Islet of Langerhans (tissue), 1 donor: Measurements from ENCODE around the gene BLTP3B.

ENCODE experiments used
- FAIRE-seq: peaks from one replicate; lab custom pipeline; 2011; peaks lifted over from hg19 to GRCh38; lab: Jason Lieb, UNC

The BLTP3B gene

DNA sequence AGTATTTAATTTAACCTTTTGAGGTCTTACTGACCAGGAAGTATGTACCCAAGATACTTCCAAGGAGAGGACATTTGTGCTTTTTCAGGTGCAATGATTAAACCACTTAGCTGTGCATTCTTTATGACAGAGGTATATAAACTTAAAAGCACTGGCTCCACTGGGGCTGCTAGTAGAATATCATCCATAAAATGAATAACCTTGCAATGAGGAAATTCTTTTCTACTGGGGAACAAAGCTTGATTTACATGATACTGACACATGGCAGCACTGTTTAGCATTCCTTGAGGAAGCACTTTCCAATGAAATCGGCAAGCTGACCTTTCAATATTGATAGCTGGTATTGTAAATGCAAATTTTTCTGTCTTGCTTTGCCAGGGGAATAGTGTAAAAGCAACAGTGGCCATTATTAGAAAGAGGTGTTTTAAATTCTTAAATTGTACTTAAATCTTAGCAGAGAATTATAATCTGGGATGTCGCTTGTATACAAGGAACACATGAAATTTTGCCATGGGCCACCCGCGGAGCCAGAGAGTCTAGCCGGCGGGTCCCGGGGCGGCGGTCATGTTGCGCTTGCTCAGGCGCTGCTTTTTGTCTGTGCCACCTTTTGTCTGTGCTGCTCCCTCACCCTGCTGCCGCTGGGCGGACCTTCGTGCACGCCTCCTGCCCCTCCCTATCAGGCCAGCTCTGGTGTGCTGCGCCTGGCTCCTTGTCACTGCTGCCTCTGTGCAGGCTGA lies 20.9 kb upstream of the BLTP3B start:
- FAIRE-seq = no peak

DNA sequence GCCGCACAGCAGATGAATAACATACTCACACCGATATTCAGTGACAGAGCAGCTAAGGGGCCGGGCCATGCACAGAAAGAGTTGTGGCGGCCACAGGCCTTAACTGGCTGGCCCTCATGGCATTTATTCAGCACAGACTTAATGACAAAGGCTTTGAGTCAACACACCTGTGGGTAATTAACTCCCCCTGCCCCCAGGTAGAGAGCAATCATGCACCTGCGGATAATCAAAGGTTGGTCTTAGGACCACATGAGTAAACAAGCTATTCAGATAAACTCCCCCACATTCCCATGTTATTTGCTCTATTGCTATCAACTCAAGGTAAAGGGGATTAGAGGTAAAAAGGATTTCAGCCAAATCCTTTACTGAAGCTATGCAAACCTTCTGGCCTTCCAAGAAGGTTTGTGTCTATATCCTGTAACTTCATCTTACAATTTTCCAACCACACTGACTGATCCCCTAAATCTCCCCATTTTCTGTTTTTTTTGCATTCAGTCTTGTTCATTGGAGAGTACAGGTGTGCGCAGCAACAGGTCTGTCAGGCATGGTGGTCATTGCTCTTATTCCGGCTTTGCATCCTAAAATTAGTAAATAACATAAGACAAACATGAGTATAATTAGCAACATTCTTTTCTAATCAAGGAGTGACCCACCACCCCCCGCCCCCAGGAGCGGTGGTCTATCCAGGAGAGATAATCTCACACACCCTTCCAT lies 16.9 kb upstream of the BLTP3B start:
- FAIRE-seq = no peak

DNA sequence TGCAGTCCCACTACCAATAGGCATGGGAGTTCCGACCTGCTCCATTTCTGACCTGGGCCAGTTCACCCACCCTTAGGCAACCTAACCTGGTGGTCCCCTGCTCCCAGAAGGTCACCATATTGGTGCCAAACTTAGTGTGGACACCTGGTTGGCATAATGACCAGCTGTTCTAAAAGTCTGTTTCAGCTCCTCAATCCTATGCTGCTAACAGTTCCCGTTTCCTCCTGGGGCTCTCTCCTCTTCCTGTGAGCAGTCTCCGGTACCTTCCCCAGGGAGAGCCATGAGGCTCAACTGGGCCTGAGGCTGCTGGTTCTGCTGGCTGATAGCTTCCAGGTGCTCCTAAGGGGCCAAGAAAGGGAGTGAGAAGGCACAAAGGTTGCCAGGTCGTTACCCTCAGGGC lies 15.9 kb upstream of the BLTP3B start:
- no peak for FAIRE-seq

DNA sequence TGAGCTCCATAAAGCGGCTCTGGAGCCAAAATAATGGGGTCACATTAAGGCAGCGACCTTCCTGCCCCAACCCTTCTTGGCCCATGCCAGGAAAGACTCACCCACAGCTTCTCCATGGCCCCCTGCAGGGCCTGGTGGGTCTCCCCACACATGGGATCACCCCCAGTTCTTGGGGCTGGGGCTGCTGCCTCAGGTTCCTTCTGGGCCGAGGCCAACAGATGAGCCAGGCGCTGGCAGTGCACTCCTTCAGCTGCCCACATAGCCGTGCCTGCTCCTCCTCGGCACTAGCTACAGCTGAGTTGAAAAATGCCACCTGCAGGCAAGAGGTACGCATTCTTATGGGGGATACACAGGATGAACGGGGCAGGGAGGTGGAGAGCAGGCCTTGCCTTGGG lies 14.8 kb upstream of the BLTP3B start:
- no peak for FAIRE-seq

DNA sequence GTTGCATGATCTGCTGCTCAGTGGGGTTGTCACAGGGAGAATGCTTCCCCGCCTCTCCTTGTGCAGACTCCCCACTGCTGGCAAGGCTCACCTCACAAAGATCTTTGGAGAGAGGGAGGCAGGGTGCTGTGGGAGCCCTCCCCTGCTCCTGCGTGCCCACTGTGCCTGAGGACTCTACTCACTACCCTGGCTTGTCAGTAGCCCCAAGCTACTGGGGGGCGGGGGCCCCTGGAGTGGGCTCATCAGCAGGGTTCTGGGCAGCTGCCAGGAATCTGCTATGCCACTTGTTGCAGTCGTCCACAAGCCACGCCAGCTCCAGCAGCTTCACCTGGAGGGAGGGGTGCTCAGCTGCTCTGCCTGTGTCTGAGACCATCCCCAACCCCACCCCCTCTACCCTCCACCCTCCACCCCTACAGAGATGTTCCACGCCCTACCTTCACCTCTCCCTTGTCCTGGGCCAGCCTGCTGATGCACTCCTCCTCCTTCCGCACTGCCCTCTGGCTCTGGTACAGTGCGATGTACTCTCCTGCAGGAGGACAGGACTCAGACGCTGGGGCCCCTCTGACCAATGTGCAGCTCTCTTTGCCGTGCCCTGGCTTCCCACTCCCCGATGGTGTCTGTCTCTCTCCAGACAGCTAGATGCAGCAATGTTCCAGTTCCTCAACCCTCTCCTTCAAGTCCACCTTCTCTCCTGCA lies 14.2 kb upstream of the BLTP3B start:
- FAIRE-seq = no peak

DNA sequence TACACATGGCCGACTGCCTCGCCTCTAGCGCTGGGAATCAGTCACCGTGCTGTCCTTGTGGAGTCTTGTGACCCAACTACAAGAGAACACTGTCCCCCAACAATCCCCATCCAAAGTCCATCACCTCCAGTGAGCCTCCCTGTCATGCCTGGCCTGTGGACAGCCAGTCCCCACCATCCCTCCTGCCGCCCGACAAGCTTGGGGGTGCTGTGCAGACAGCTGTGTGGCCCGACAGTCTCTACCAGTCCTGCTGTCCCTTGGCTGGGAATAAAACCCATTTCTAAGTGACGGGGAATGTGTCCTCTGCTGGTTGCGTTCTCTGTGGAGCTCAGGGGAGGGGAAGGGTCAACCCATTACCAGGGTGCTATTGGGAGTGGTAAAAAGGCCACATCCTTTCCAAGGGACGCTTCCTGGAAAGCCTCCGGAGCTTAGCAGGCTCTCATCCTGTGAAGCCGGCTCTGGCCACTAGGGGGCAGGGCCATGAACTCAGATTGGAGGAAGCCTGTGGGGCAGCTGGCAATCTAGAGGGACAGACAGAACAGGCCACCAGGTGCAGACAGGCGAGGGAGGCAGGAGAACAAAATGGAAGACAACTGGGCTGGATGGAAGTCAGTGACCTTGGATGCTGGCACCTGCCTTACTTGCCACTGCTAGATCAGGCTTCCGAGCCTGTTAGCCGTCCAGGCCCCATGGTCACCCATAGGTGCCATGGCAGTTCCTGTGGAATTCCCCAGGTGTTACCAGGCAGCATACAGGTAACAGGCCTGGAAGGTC lies 12.0 kb upstream of the BLTP3B start:
- FAIRE-seq = no peak

DNA sequence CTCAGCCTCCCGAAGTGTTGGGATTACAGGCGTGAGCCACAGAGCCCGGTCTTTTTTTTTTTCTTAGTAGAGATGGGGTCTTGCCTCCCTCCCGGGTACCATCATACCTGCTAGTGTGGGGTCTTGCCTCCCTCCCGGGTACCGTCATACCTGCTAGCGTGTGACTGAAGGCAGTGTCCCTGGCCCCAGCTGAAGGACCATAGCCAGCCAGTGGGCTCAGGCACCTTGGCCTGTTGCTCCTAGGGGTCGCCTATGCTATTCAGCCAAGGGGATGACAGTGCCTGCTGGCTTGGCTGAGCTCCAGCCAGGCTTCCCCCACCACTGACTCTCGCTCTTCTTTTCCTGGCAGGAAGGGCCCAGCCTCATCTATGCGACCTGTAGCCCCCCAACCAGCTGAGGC lies 10.5 kb upstream of the BLTP3B start:
- no peak for FAIRE-seq

DNA sequence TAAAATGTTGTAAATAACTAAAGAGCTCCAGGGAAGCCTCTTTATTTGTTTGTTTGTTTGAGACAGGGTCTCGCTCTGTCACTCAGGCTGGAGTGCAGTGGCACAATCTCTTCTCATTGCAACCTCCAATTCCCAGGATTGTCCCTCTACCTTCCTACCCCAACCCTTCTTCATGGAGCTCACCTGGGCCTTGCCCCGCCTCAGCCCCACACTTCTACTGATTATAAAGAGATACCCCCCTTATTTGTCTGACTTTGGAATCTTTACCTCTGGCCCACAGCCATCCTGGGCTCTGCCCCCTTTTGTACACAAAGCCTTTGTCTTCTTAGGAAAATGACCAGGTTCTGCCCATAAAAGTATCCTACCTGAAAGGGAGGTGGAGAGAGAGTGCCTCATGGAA lies 9.1 kb upstream of the BLTP3B start:
- FAIRE-seq = no peak

DNA sequence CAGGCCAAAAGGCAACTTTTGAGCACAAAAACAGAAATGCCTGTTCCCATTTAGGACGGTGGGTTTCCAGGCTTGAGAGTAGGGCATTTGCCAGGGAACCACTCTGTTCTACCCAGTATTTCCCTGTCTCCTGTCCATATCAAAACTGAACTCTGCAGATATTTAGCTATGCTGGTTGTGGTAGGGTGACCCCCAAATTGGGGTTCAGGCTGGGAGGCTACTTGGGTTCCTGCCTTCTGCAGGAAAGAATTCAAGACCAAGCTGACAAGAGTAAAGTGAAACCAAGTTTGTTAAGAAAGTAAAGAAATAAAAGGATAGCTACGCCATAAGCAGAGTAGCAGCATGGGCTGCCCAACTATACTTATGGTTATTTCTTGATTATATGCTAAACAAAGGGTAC lies 3.6 kb upstream of the BLTP3B start:
- no peak for FAIRE-seq

DNA sequence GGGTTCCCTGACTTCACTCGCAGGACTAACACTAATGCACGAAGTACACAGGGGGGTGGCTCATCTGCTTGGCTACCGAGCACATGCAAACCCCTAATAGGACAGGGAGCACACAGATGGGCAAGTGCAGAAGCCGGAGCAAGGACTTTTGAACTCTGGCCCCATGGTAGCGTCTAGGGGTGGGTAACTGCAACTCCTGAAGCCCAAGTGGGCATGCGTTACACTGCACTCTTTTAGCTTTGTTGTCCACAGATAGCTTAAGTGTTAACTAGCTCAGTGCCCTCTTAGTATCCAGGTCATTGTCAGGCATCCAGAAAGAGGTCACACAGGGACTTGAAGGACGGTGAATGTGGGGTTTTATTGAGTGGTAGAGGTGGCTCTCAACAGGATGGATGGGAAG lies 3.0 kb upstream of the BLTP3B start:
- no peak for FAIRE-seq

DNA sequence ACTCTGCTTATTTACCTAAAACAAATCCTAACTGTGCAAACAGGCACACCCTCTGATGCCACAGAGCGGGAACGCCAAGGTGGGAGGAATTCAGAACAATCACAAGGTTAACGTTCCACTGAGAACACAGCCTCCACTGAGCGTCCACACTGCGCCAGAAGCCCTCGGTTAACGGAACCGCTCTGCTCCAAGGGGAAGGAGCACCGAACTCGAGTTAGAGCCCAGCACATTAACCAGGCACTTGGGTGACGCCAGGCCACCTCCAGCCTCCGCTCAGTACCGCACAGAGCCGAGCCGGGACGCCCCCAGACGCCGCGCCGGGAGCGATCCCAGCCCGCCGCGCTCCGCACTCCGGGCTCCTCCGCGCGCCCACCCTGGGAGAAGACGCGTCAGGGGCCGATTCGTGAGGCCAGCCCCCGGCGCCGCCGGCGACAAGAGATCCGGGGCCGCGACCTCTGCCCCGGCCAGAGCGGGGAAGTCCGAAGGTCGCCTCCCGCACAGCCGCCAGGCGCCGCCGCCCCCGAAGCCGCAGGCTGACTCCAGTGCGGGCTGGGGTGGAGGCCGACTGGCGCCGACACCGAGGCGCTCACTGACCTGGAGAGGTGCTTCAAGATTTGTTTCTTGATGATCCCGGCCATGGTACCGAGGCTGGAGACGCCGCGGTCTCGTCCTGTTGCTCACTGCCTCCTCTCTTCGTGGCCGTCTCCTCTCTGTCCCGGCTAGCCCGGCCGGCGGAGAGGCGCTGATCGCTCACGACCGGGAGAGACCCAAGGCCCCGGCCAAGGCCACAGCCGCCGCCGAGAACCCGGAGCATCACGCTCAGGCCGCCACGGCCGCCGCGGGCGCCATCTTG lies 450 bp downstream of the BLTP3B start:
- no peak for FAIRE-seq

DNA sequence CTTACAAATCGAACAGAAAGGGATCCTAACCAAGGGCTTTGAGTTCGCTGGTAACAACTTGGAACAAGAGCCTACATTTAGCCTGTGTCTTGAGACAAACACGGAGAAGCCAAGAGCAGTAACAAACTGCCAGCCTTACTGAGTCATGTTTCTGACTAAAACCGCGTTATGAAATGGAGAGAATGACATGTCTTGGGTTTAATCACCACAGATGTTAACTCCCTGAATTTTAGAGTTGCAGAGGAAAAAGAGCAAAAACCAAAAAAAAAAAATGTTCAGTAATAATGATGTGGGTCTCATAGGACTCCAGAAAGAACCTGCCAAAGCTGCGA lies 1.0 kb downstream of the BLTP3B start:
- peak; percentile 47 for FAIRE-seq

DNA sequence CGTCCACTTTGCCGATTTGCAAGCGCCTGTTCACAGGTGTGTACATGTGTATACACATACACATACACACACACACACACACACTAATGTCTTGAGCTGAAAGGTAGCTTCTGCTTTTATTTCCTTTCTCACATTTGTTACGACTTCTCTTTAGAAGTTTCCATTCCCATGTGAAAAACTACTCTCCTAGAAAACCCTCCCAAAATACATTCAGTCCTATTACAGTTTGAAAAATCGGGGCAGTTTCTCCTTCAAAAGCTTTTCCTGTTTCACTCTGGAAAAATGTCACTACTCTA lies 3.9 kb downstream of the BLTP3B start:
- FAIRE-seq = no peak

DNA sequence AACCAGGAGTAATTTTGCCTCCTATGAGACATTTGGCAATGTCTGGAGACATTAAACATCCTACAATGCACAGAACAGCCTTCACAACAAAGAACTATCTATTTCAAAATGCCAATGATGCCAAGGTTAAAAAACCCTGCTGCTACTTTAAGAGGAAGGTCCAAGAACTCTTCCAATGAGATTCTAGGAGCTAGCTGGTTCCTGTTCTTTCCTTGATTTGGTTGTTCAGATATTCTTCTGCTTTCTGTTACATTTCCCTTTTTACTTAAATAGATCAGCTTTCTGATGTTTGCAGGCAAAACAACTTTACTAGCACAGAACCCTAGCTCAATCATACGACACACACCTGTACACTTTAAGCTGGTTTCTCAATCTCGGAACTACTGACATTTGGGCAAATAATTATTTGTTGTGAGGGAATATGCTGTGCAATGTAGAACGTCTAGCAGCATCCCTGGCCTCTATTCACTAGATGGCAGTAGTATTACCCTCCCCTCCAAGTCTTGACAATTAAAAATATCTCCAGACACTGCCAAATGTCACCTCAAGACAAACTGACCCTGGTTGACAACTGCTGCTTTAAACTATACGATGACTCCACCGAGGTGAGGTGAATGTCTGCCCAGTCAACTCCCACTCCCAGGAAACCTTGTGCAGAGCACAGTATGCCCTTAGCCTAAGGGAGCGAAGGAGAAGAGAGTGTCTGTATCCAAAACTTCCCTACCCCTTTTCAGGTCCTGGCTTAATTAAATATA lies 4.4 kb downstream of the BLTP3B start:
- FAIRE-seq = no peak

DNA sequence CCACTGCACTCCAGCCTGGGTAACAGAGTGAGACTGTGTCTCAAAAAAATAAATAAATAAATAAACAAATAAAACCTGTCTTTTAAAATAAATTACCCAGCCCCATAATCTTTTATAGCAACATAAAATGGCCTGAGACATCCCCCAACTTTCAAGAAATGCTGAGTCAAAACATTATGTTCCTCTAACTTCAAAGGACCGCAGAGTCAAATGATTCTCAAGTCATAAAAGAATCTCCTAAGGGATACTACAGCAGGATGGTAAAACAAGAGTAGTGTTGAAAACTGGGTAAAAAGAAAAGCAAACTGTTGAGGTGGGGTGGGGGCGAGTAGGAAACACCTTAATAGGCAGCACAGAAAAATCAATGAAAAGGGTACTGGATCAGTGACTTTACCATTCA lies 9.5 kb downstream of the BLTP3B start:
- FAIRE-seq = no peak

DNA sequence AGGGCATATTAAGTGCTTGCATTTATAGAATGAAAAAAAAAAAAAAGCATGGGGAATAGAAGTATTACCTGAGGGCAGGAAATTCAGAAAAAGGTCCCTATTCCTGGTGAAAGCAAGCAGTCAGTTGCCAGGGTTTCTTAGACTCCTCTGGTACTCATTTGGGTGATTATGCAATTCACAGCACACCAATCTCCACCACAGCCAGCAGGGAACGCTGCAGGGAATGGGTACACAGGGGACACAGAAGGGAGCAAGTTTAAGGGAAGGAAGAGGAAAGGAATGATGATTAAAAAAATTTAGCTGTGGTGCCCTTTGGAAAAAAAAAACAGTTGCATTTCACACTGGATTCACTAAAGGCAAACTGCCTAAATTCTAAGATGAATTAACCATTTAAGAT lies 14.2 kb downstream of the BLTP3B start:
- no peak for FAIRE-seq

DNA sequence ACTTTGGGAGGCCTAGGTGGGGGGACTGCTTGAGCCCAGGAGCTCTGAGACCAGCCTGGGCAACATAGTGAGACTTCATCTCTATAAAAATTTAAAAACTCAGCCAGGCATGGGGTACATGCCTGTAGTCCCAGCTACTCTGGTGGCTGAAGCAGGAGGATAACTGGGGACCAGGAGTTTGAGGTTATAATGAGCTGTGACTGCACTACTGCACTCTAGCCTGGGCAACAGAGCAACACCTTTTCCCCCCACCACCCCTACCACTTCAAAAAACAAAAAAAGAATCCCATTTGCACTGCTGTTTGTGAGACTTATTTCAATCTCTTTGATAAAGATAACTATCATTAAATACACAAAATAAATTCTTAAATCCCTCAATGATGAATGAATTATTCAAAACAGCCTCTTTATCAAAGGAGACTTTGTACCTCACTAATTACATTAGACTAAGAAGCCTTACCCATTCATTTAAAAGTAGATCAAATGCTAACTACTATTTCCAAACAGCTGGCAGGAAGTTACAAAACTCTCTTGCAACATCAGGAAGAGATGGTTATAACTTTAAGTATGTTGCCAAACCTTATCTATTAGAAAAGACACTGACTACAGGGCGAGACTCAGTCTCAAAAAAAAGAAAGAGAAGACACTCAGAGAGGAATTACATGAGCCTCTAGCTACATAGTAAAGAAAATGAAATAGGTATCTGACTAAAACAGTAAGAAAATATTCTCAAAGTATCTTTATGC lies 14.7 kb downstream of the BLTP3B start:
- no peak for FAIRE-seq

DNA sequence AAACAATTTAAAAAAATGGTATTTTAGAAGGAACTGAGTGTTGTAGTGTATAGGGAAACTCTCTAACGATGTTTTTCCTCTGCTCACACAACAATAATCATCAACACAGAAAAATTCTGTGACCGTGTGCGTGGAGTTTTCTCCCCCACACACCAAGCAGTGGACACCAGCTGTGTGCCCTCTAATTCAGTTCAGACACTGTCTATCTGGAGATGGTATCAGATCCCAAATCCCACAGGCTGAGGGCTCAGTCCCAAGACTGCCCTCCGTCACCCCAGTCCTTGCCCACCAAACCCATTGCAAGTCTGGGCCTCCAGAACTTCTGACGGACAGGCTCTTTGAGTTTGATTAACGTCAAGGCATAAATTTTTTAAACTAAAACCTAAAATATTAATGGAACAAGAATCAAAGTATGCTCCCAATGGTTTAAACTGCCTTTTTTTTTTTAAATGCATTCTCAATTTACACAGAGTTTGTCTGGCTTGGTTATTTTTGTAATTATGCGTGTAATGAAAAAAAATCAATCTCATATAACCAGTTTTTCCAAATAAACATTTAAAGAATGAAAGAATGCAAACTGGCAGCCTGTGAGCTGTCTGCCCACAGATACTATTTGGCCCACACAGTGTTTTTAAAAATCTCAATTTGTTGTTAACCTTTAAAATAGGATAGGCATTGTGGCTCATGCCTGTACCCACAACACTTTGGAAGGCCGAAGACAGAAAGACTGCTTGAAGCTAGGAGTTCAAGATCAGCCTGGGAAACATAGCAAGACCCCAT lies 19.2 kb downstream of the BLTP3B start:
- no peak for FAIRE-seq

DNA sequence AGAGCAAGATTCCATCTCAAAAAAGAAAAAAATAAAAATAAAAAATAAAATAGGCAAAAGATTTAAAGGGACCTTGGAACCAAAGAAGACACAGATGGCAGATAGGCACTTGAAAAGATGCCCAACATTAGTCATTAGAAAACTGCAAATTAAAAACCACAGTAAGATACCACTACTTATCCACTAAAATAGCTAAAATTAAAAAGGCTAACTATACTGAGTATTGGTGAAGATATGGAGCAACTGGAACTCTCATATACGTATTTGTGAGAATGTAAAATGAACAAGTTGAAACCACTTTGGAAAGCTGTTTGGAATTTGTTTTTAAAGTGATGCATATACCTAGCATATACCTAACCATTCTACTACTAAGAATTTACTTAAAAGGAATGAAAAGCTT lies 22.3 kb downstream of the BLTP3B start:
- no peak for FAIRE-seq

DNA sequence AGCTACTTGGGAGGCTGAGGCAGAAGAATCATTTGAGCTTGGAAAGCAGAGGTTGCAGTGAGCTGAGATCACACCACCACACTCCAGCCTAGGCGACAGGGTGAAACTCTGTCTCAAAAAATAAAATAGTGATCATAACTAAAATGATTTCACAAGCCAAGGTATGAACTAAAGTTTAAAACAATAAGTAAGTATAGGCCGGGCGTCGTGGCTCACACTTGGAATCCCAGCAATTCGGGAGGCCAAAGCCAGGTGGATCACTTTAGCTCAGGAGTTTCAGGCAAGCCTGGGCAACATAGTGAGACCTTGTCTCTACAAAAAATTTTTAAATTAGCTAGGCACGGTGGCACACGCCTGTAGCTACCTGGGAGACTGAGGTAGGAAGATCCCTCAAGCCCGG lies 27.4 kb downstream of the BLTP3B start:
- no peak for FAIRE-seq
